ENCODE data around the gene GRID1.

DNA sequence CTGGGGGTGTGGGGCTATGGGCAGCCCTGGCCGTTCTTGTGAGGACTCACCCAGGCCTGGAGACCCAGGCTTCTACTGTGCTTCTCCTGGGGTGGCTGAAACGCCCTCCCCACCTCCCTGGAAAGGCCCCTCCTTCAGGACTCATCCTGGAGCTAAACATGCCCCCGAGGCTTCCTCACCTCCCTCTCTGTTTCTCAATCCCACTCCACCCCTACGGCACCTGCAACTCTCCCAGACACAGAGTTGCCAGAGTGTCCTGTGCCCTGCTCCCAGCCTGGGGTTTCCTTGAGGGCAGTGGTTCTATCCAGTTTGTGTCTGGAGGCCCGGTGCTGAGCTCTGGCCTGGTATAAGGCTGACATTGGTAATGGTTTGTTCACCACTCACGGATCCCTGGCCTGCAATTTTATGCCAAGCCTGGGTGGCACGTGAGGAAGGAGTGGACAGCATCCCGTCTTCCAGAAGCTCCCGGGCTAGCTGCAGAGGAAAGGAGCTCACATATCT, 68.0 kb downstream of the GRID1 start:
- no peak for TF ChIP-seq POLR2A (IDR thresholded peaks at IDR 0.05)
- TF ChIP-seq, protein P1, sequence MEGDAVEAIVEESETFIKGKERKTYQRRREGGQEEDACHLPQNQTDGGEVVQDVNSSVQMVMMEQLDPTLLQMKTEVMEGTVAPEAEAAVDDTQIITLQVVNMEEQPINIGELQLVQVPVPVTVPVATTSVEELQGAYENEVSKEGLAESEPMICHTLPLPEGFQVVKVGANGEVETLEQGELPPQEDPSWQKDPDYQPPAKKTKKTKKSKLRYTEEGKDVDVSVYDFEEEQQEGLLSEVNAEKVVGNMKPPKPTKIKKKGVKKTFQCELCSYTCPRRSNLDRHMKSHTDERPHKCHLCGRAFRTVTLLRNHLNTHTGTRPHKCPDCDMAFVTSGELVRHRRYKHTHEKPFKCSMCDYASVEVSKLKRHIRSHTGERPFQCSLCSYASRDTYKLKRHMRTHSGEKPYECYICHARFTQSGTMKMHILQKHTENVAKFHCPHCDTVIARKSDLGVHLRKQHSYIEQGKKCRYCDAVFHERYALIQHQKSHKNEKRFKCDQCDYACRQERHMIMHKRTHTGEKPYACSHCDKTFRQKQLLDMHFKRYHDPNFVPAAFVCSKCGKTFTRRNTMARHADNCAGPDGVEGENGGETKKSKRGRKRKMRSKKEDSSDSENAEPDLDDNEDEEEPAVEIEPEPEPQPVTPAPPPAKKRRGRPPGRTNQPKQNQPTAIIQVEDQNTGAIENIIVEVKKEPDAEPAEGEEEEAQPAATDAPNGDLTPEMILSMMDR (IDR thresholded peaks at IDR 0.05) = no peak
